Upper lobe of left lung (tissue), 6 donors: ENCODE data around the gene TNPO1. TPM values are rescaled to one million over a fixed set of nuclear protein-coding genes. Genes with fewer than 3 reads are reported as not detected.
A peak's percentile ranks its signal among the peaks of the same experiment; 100 is the strongest.

ENCODE experiments used
- ATAC-seq, 2 donors: fragments of 200-7000 bp; cut with Tn5 transposase; one replicate each; pipeline ENCODE4 v1.9.1; 2022; ENCODE audit warnings: mild to moderate bottlenecking in 2 of 2, moderate library complexity in 2 of 2; ENCODE audit not compliant: low FRiP score in 2 of 2
- DNase-seq, 2 donors: peaks; one replicate each; pipeline ENCODE4 v3.0.0-alpha.2; 2019 to 2020
- H3K27ac ChIP-seq, 4 donors: fragments of 200-600 bp; sonication (generic); one replicate each; pipeline ENCODE4 v1.5.1; 2016 to 2019
- H3K27me3 ChIP-seq, 4 donors: fragments of 200-600 bp; sonication (generic); one replicate each; pipeline ENCODE4 v1.5.1; 2017 to 2019
- H3K36me3 ChIP-seq, 4 donors: fragments of 200-600 bp; sonication (generic); one replicate each; pipeline ENCODE4 v1.5.1; 2016 to 2019
- H3K4me1 ChIP-seq, 4 donors: fragments of 200-600 bp; sonication (generic); one replicate each; pipeline ENCODE4 v1.5.1; 2018 to 2019
- H3K4me3 ChIP-seq, 4 donors: fragments of 200-600 bp; sonication (generic); one replicate each; pipeline ENCODE4 v1.5.1; 2017 to 2019; ENCODE audit warnings: mild to moderate bottlenecking in 2 of 4, moderate library complexity in 1 of 4
- H3K9me3 ChIP-seq, 4 donors: fragments of 200-600 bp; sonication (generic); one replicate each; pipeline ENCODE4 v1.5.1; 2018 to 2019
- EP300 ChIP-seq, 4 donors: sonication (generic); formaldehyde crosslinking; IDR thresholded peaks; one replicate each; pipeline ENCODE4 v1.5.1; 2017; ENCODE audit warnings: antibody characterized with exemption in 4 of 4, control low read depth in 2 of 4
- POLR2A ChIP-seq, 4 donors: fragments of 450-650 bp; IDR thresholded peaks; one replicate each; pipeline ENCODE4 v1.5.1; 2016 to 2017; ENCODE audit warnings: antibody characterized with exemption in 4 of 4, mild to moderate bottlenecking in 2 of 4
- POLR2AphosphoS5 ChIP-seq, 2 donors: sonication (generic); formaldehyde crosslinking; IDR thresholded peaks; one replicate each; pipeline ENCODE4 v1.5.1; 2017; ENCODE audit warnings: antibody characterized with exemption in 2 of 2
- WGBS, 2 donors: methylation state at CpG; one replicate each; pipeline ENCODE4 v1.1.5; 2017 to 2018; 5-methylcytosine and 5-hydroxymethylcytosine counted together
- total RNA-seq, 6 donors: library from RNA; depleted of rRNA in 4 of 6; stranded (reverse); fragments of >200 nt in 4 of 6; gene quantifications; one replicate each; pipeline versions ENCODE4 v1.1.0 to v1.2.1, GENCODE V29; 2016 to 2021
- TF ChIP-seq, protein P1 (sequence below), 6 experiments: fragments of 450-650 bp in 4 of 6; fragments of 200-600 bp in 2 of 6; sonication (generic) in 2 of 6; IDR thresholded peaks; one replicate each; pipeline ENCODE4 v1.5.1; 2016 to 2019; ENCODE audit warnings: antibody characterized with exemption in 6 of 6
- donor health status: DM: no; HTN: no; CAD: no; lungs with moderate emphysema.
- donor health status: DM: no; HTN: yes; CAD: no; lungs with severe emphysema.

The TNPO1 gene
- total RNA-seq, 6 donors from 2014 or later: 39.5 to 150 (median 70.9) TPM

DNA sequence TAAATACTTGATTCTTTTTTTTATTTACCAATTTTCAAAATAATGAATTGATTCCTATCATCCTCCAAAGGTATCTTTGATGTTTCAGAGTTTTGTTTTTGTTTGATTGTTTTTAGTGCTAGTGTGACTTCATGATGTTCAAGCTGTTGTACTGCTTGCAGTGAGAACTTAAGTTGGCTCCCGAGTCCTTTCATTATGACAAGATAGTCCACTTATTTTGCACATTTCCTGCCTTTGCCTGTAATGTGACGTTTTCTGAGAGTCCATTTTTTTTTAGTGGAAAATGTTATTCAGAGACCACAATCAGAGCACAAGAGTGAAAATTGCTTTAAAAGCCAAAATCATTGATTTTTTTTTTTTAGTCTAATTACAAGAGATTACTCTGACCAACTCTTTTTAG, 79.3 kb downstream of the TNPO1 start:
- peaks cover 10 to 97% (median 50%) of the 10 kb centered on the region in 4 donors for H3K36me3 ChIP-seq
- TF ChIP-seq, protein P1, sequence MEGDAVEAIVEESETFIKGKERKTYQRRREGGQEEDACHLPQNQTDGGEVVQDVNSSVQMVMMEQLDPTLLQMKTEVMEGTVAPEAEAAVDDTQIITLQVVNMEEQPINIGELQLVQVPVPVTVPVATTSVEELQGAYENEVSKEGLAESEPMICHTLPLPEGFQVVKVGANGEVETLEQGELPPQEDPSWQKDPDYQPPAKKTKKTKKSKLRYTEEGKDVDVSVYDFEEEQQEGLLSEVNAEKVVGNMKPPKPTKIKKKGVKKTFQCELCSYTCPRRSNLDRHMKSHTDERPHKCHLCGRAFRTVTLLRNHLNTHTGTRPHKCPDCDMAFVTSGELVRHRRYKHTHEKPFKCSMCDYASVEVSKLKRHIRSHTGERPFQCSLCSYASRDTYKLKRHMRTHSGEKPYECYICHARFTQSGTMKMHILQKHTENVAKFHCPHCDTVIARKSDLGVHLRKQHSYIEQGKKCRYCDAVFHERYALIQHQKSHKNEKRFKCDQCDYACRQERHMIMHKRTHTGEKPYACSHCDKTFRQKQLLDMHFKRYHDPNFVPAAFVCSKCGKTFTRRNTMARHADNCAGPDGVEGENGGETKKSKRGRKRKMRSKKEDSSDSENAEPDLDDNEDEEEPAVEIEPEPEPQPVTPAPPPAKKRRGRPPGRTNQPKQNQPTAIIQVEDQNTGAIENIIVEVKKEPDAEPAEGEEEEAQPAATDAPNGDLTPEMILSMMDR (IDR thresholded peaks at IDR 0.05): no peak
- no peak for TF ChIP-seq EP300 (IDR thresholded peaks at IDR 0.05)
- no peak for TF ChIP-seq POLR2A (IDR thresholded peaks at IDR 0.05)
- no peak for TF ChIP-seq POLR2AphosphoS5 (IDR thresholded peaks at IDR 0.05)
- H3K27me3 ChIP-seq: no peaks in the 10 kb centered on the region
- DNase-seq (no peak), ATAC-seq (no peak)
- H3K4me1 ChIP-seq: no peaks in the 10 kb centered on the region
- 59 to 64% methylated on average over 2 of the region's 2 CpGs for WGBS, 2 donors
- no peak overlapping the region for H3K27ac ChIP-seq
- H3K4me3 ChIP-seq: no peak overlapping the region
- H3K9me3 ChIP-seq: no peaks in the 10 kb centered on the region

DNA sequence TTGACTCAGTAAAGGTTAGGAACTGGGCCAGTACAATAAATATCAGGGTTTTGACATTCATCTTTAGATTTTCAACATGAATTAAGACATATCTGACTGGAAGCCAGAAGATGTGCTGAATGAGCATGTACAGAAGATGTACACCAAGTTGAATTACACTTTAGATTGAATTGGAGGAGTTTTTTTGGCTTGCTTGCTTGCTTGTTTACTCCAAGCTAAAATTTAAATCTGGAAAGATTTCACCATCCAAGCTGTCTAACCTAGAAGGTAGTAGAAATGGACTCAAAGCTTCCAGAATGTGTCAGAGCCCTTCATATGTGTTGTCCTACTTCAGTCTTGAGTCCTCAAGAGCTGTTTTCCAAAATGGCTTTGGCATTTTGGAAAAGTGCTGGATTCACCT, 90.3 kb downstream of the TNPO1 start:
- TF ChIP-seq, protein P1 (IDR thresholded peaks at IDR 0.05): no peak
- no peak for TF ChIP-seq POLR2AphosphoS5 (IDR thresholded peaks at IDR 0.05)
- no peak for TF ChIP-seq EP300 (IDR thresholded peaks at IDR 0.05)
- no peak for TF ChIP-seq POLR2A (IDR thresholded peaks at IDR 0.05)
- no peak overlapping the region for H3K4me3 ChIP-seq
- no peaks in the 10 kb centered on the region for H3K4me1 ChIP-seq
- DNase-seq (no peak), ATAC-seq (no peak)
- H3K27me3 ChIP-seq: no peaks in the 10 kb centered on the region
- peaks cover 18 to 79% (median 54%) of the 10 kb centered on the region in 4 donors for H3K36me3 ChIP-seq
- no peak overlapping the region for H3K27ac ChIP-seq
- no peaks in the 10 kb centered on the region for H3K9me3 ChIP-seq

DNA sequence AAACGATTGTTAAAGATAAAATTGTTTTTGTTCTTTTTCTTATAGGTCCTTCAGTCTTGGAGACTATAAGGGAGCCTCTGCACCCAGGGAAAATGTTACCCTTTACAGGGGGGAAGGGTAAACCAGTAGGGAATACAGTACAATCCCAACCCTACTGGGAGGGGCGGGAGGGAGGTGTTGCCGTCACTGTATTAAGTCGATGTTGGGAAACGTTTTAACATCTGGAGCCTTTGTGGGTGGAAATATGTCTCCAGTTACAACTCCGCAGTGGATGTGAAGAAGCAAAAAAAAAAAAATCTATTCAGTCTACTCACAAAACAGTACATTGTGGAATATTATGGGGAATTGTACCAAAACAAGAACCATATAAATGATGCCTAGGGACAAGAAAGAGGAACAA, 92.2 kb downstream of the TNPO1 start:
- no peak overlapping the region for H3K4me3 ChIP-seq
- TF ChIP-seq, protein P1 (IDR thresholded peaks at IDR 0.05): no peak
- no peak for TF ChIP-seq EP300 (IDR thresholded peaks at IDR 0.05)
- H3K4me1 ChIP-seq: no peaks in the 10 kb centered on the region
- ATAC-seq: no peak
- 84 to 93% methylated on average over 6 of the region's 6 CpGs for WGBS, 2 donors
- H3K27ac ChIP-seq: no peak overlapping the region
- H3K36me3 ChIP-seq: peaks cover 18 to 60% (median 49%) of the 10 kb centered on the region in 4 donors
- H3K9me3 ChIP-seq: no peaks in the 10 kb centered on the region
- H3K27me3 ChIP-seq: no peaks in the 10 kb centered on the region
- DNase-seq: no peak

DNA sequence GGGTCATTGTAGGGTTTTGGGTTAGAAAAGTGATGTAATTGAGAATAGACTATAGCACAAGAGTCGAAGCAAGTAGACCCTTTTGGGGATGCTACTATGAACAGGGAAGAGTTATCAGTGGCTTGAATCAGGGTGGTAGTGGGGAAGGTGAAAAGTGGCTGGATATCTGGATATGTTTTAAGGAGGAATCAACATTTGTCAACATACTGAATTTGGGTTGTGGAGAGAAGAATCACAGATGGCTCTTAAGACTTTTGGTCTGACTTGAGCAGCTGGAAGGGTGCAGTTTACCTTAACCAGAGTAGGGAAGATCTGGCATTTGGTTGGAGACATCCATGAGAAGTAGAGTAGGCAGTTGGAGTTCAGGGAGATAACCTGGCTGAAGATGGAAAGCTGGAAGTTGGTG, 100.9 kb downstream of the TNPO1 start:
- Histone ChIP-seq H3K4me3 (no peak overlapping the region), H3K27me3 (no peaks in the 10 kb centered on the region), H3K4me1 (peaks cover 0 to 9% (median 4%) of the 10 kb centered on the region in 4 donors), H3K27ac (no peak overlapping the region), H3K9me3 (no peaks in the 10 kb centered on the region), H3K36me3 (no peaks in the 10 kb centered on the region)
- DNase-seq (no peak), ATAC-seq (no peak)
- TF ChIP-seq, protein P1 (IDR thresholded peaks at IDR 0.05): no peak
- TF ChIP-seq POLR2AphosphoS5 (IDR thresholded peaks at IDR 0.05) (no peak), POLR2A (IDR thresholded peaks at IDR 0.05) (no peak), EP300 (IDR thresholded peaks at IDR 0.05) (no peak)
- 83 to 84% methylated on average over 1 of the region's 1 CpG for WGBS, 2 donors

DNA sequence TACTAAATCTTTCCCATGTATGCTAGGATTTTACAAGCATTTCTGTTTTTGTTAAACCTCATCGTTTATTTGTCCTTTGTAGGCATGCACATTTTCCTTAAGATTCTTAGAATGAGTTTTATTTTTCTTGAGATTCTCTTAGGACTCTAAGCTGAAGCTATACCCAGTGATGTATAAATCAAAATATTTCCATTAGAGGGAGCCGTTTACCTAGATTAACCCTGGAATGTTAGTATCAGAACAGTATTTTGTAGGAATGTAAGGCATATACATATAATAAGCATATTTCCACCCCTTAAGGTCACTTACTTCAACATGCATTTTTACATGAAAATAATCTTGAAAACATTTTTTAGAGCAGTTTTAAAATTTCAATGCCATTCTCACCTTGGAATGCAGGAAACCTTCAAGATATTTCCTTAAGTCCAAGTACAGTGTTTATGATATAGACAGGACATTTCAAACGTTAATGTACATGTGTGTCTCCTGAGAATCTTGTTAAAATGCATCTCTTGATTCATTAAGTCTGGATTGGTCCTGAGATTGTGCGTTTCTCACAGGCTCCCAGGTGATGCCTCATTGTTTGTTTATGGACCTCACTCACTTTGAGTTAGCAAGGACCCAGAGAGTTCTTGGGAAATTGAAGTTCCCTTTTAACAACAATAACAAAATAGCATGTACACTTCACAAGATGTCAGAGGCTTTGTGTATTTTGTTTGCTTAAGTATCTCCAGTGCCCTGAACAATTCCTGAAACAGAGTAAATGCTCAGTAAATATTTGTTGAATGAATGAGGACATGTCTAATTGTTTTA, 104.4 kb downstream of the TNPO1 start:
- no peak overlapping the region for H3K4me3 ChIP-seq
- H3K27ac ChIP-seq: no peak overlapping the region
- H3K27me3 ChIP-seq: no peaks in the 10 kb centered on the region
- peak in 1 of 2 donors; percentile 71 for ATAC-seq
- H3K9me3 ChIP-seq: no peaks in the 10 kb centered on the region
- WGBS, 2 donors: 18 to 19% methylated on average over 4 of the region's 4 CpGs
- no peak for DNase-seq
- H3K4me1 ChIP-seq: peaks cover 0 to 9% (median 4%) of the 10 kb centered on the region in 4 donors
- H3K36me3 ChIP-seq: no peaks in the 10 kb centered on the region
- TF ChIP-seq POLR2AphosphoS5 (IDR thresholded peaks at IDR 0.05): no peak
- no peak for TF ChIP-seq EP300 (IDR thresholded peaks at IDR 0.05)
- TF ChIP-seq, protein P1 (IDR thresholded peaks at IDR 0.05): peak in 2 of 6 experiments; percentile 30 to 50
- no peak for TF ChIP-seq POLR2A (IDR thresholded peaks at IDR 0.05)
